Lung (tissue), 12 donors: ENCODE data around the gene TTPAL. TPM values are rescaled to one million over a fixed set of nuclear protein-coding genes. Genes with fewer than 3 reads are reported as not detected.
"Not testable (repeated sequence)": the region's sequence is repeated elsewhere in the genome, so short reads cannot be mapped to it uniquely, and the experiment has no call there.

Experiments
- ATAC-seq: fragments of 200-7000 bp; cut with Tn5 transposase; one replicate; pipeline ENCODE4 v1.9.1; 2020; ENCODE audit warnings: moderate number of reproducible peaks; ENCODE audit not compliant: insufficient read depth, low FRiP score
- DNase-seq, 3 donors: peaks; one replicate each; pipeline ENCODE4 v3.0.0-alpha.2; 2013 to 2017
- H3K27ac ChIP-seq, 2 donors: one replicate each; pipeline ENCODE4 v1.5.1; 2013; ENCODE audit warnings: mild to moderate bottlenecking in 2 of 2, moderate library complexity in 2 of 2, control low read depth in 1 of 2, inconsistent platforms in 1 of 2, low read depth in 1 of 2, low read length in 1 of 2
- H3K27me3 ChIP-seq, 3 donors: one replicate each; pipeline ENCODE4 v1.5.1; 2013; ENCODE audit warnings: low read length in 2 of 3; ENCODE audit not compliant: control insufficient read depth in 3 of 3, insufficient read depth in 3 of 3
- H3K36me3 ChIP-seq, 4 donors: one replicate each; pipeline ENCODE4 v1.5.1; 2013; ENCODE audit warnings: low read length in 4 of 4, mild to moderate bottlenecking in 1 of 4, moderate library complexity in 1 of 4; ENCODE audit not compliant: control insufficient read depth in 4 of 4, insufficient read depth in 4 of 4
- H3K4me1 ChIP-seq, 5 donors: one replicate each; pipeline ENCODE4 v1.5.1; 2013; ENCODE audit warnings: low read length in 5 of 5, mild to moderate bottlenecking in 2 of 5, moderate library complexity in 1 of 5; ENCODE audit not compliant: control insufficient read depth in 5 of 5, insufficient read depth in 5 of 5
- H3K4me3 ChIP-seq: one replicate; pipeline ENCODE4 v1.5.1; 2013; ENCODE audit warnings: mild to moderate bottlenecking, control low read depth, moderate library complexity
- H3K9ac ChIP-seq, 2 donors: one replicate each; pipeline ENCODE4 v1.5.1; 2013; ENCODE audit warnings: low read length in 2 of 2, control low read depth in 1 of 2; ENCODE audit not compliant: insufficient read depth in 1 of 2
- H3K9me3 ChIP-seq, 4 donors: one replicate each; pipeline ENCODE4 v1.5.1; 2013; ENCODE audit warnings: low read length in 3 of 4, mild to moderate bottlenecking in 1 of 4, moderate library complexity in 1 of 4; ENCODE audit not compliant: control insufficient read depth in 4 of 4, insufficient read depth in 3 of 4
- CTCF ChIP-seq: IDR thresholded peaks from 2 replicates; pipeline ENCODE4 v1.5.1; 2012; ENCODE audit warnings: mild to moderate bottlenecking; ENCODE audit errors: control extremely low read depth, extremely low read depth
- WGBS, 2 donors: extraction: QIAGEN DNeasy Blood & Tissue Kit; methylation state at CpG; one replicate each; pipeline ENCODE4 v1.1.7; 2013; 5-methylcytosine and 5-hydroxymethylcytosine counted together
- polyA plus RNA-seq, 2 donors: library from polyadenylated mRNA; stranded (reverse); fragments of 200-250 nt; gene quantifications; one replicate each; pipeline ENCODE4 v1.2.1, GENCODE V29; 2013
- total RNA-seq, 2 donors: library from RNA; depleted of rRNA in 1 of 2; stranded (reverse); fragments of >200 nt in 1 of 2; gene quantifications; one replicate each; pipeline ENCODE4 v1.2.1, GENCODE V29; 2014 to 2021
- donor health status: control.
- donor health status: control.
- donor health status: Bipolar disorder and iron deficiency.
- donor health status: healthy.
- donor health status: DM: yes; HTN: yes; CAD: no.

The TTPAL gene
- total and polyA plus RNA-seq, 4 donors = 3.2 to 13.8 (median 6.2) TPM

GRCh38 chr20:44470327-44470726 is 5.3 kb upstream of the TTPAL start:
- ATAC-seq (no peak), DNase-seq (no peak)
- no peak overlapping the region for H3K27ac ChIP-seq
- no peak overlapping the region for H3K4me3 ChIP-seq
- peaks cover 0 to 5% (median 3%) of the 10 kb centered on the region in 5 donors for H3K4me1 ChIP-seq
- H3K9ac ChIP-seq = no peak overlapping the region
- no peaks in the 10 kb centered on the region for H3K36me3 ChIP-seq
- no peaks in the 10 kb centered on the region for H3K27me3 ChIP-seq
- no peak for TF ChIP-seq CTCF
- WGBS, 2 donors = 59 to 61% methylated on average over 5 of the region's 5 CpGs
- no peaks in the 10 kb centered on the region for H3K9me3 ChIP-seq

- no peak for ATAC-seq
- Histone ChIP-seq H3K36me3 (no peaks in the 10 kb centered on the region), H3K27me3 (no peaks in the 10 kb centered on the region), H3K4me3 (no peak overlapping the region), H3K27ac (no peak overlapping the region), H3K9ac (no peak overlapping the region), H3K9me3 (no peaks in the 10 kb centered on the region), H3K4me1 (peaks cover 0 to 11% (median 7%) of the 10 kb centered on the region in 5 donors)
- no peak for TF ChIP-seq CTCF
- DNase-seq = peak in 2 of 3 donors; percentile 47
- 68 to 80% methylated on average over 2 of the region's 2 CpGs for WGBS, 2 donors
Measured at GRCh38 chr20:44471481-44471882, 4.2 kb upstream of the TTPAL start.

- not testable (repeated sequence) for H3K27me3 ChIP-seq, H3K36me3 ChIP-seq, H3K9ac ChIP-seq, DNase-seq, H3K27ac ChIP-seq, H3K9me3 ChIP-seq, ATAC-seq, H3K4me3 ChIP-seq
- WGBS, 2 donors = 90 to 95% methylated on average over 9 of the region's 9 CpGs
- peaks cover 5 to 16% (median 7%) of the 10 kb centered on the region in 5 donors for H3K4me1 ChIP-seq
Measured at GRCh38 chr20:44472283-44472682, 3.4 kb upstream of the TTPAL start.

GRCh38 chr20:44475372-44475693 is 341 bp upstream of the TTPAL start:
- peak overlapping the region; percentile 81 for H3K4me3 ChIP-seq
- no peak for ATAC-seq
- peak overlapping the region; percentile 61 to 85 for H3K9ac ChIP-seq
- H3K27ac ChIP-seq = peak overlapping the region; percentile 94 to 97
- no peak for DNase-seq
- TF ChIP-seq CTCF = no peak
- H3K27me3 ChIP-seq = no peaks in the 10 kb centered on the region
- H3K9me3 ChIP-seq = no peaks in the 10 kb centered on the region
- WGBS, 2 donors = 15 to 17% methylated on average over 2 of the region's 2 CpGs
- peaks cover 6 to 16% (median 7%) of the 10 kb centered on the region in 5 donors for H3K4me1 ChIP-seq
- H3K36me3 ChIP-seq = peaks cover 0 to 6% (median 3%) of the 10 kb centered on the region in 4 donors
